ENCODE measurements around the gene UIMC1. TPM values are rescaled to one million over a fixed set of nuclear protein-coding genes. Genes with fewer than 3 reads are reported as not detected.

The UIMC1 gene
- total and polyA plus RNA-seq, 2 donors (not counting 1 experiment from before 2014, with no cell fraction given), result 49.2 to 98.1 TPM

DNA sequence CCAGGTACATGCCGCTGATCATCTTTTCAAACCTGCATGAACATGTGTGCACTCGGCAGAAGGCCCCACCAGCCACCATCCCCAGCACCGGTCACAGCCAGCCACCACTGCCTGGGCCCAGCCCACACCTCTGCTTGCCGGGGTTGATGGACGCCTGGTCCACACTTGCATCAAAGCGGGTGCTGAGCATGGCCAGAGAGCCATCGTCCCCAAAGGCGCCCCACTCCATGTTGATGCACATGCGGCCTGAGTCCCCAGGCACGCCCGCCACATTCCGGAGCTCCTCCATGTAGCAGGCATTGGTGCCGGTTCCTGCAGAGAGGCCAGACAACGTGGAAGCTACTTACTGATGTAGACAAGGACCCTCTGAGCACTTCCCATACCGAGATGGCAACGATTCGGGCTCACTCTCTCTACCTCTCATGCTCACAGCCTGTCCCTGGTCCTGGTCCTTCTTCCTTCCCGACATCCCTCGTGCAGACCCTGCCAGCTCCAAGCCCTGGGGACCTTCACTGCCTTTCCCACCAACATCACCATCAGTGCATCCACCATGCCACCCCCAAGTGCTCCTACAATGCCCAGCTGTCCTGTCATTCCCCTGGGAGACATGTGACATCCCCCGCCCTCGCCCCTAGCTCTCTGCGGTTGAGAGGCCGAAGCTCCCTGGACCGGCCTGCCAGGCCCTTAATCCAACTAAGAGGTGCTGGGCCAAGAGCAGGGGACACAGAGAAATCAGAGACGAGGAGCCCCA is 124.6 kb downstream of the UIMC1 start:
- Histone ChIP-seq H4K20me1 (ENCODE audit: control insufficient read depth, insufficient read depth, low read length, poor library complexity, severe bottlenecking) (no peaks in the 10 kb centered on the region), H2AFZ (ENCODE audit: insufficient read depth, low read depth, low read length, poor library complexity, severe bottlenecking) (no peak overlapping the region), H3K4me1 (ENCODE audit: control insufficient read depth in 2 of 2, insufficient read depth in 2 of 2, low read length in 2 of 2) (no peaks in the 10 kb centered on the region), H3K36me3 (replicated peaks in 1 of 2; ENCODE audit: control extremely low read depth in 1 of 2, control insufficient read depth in 1 of 2, extremely low read depth in 1 of 2, insufficient read depth in 2 of 2, low read length in 1 of 2) (no peaks in the 10 kb centered on the region), H3K27ac (ENCODE audit: low read length in 2 of 2) (no peak overlapping the region), H3K27me3 (replicated peaks in 1 of 4; ENCODE audit: control extremely low read depth in 1 of 4, control insufficient read depth in 3 of 4, insufficient read depth in 4 of 4, low read length in 3 of 4) (peaks cover 0 to 16% (median 0%) of the 10 kb centered on the region in 4 experiments), H3K9ac (ENCODE audit: low read length) (no peak overlapping the region), H3K9me3 (ENCODE audit: control extremely low read depth in 1 of 3, control insufficient read depth in 2 of 3, insufficient read depth in 1 of 3, low read length in 2 of 3) (no peaks in the 10 kb centered on the region), H3K4me3 (ENCODE audit: control extremely low read depth in 1 of 5, extremely low read depth in 1 of 5, insufficient read depth in 1 of 5, low read depth in 2 of 5, low read length in 4 of 5) (no peak overlapping the region), H3K79me2 (ENCODE audit: control insufficient read depth, insufficient read depth, low read length) (no peaks in the 10 kb centered on the region), H3K4me2 (replicated peaks; ENCODE audit: low read depth, low read length, poor library complexity, severe bottlenecking) (no peak overlapping the region)
- WGBS (ENCODE audit: insufficient coverage), result 95% methylated on average over 24 of the region's 25 CpGs
- TF ChIP-seq CTCF (IDR thresholded peaks at IDR 0.05) (no peak), EZH2 (IDR thresholded peaks at IDR 0.05; ENCODE audit: borderline replicate concordance, insufficient read depth, low read depth, low read length, poor library complexity, severe bottlenecking) (no peak)
- Mint-ChIP-seq H3K4me3 (no peak overlapping the region), H3K4me1 (no peaks in the 10 kb centered on the region), H3K27ac (no peak overlapping the region), H3K9me3 (ENCODE audit: insufficient read depth) (no peaks in the 10 kb centered on the region), H3K27me3 (peaks cover 12% of the 10 kb centered on the region)
- POLR2A ChIA-PET, result no interaction called here
- intact Hi-C loops (cut with micrococcal nuclease), result no loop called here
- CTCF ChIA-PET, result no interaction called here
- DNase-seq, result no peak
- no peak for ATAC-seq (ENCODE audit: low read depth)

GRCh38 chr5:176881021-176881749 is 125.4 kb downstream of the UIMC1 start:
- no peak overlapping the region for H3K4me3 Mint-ChIP-seq
- H3K4me1 Mint-ChIP-seq, result no peaks in the 10 kb centered on the region
- no peaks in the 10 kb centered on the region for H3K9me3 Mint-ChIP-seq (ENCODE audit: insufficient read depth)
- Histone ChIP-seq H3K9ac (ENCODE audit: low read length) (no peak overlapping the region), H4K20me1 (ENCODE audit: control insufficient read depth, insufficient read depth, low read length, poor library complexity, severe bottlenecking) (no peaks in the 10 kb centered on the region), H3K27ac (ENCODE audit: low read length in 2 of 2) (no peak overlapping the region), H3K79me2 (ENCODE audit: control insufficient read depth, insufficient read depth, low read length) (no peaks in the 10 kb centered on the region), H2AFZ (ENCODE audit: insufficient read depth, low read depth, low read length, poor library complexity, severe bottlenecking) (no peak overlapping the region), H3K36me3 (replicated peaks in 1 of 2; ENCODE audit: control extremely low read depth in 1 of 2, control insufficient read depth in 1 of 2, extremely low read depth in 1 of 2, insufficient read depth in 2 of 2, low read length in 1 of 2) (no peaks in the 10 kb centered on the region), H3K4me3 (ENCODE audit: control extremely low read depth in 1 of 5, extremely low read depth in 1 of 5, insufficient read depth in 1 of 5, low read depth in 2 of 5, low read length in 4 of 5) (no peak overlapping the region), H3K27me3 (replicated peaks in 1 of 4; ENCODE audit: control extremely low read depth in 1 of 4, control insufficient read depth in 3 of 4, insufficient read depth in 4 of 4, low read length in 3 of 4) (peaks cover 0 to 21% (median 2%) of the 10 kb centered on the region in 4 experiments), H3K9me3 (ENCODE audit: control extremely low read depth in 1 of 3, control insufficient read depth in 2 of 3, insufficient read depth in 1 of 3, low read length in 2 of 3) (no peaks in the 10 kb centered on the region), H3K4me2 (replicated peaks; ENCODE audit: low read depth, low read length, poor library complexity, severe bottlenecking) (no peak overlapping the region), H3K4me1 (ENCODE audit: control insufficient read depth in 2 of 2, insufficient read depth in 2 of 2, low read length in 2 of 2) (no peaks in the 10 kb centered on the region)
- TF ChIP-seq CTCF (IDR thresholded peaks at IDR 0.05) (no peak), EZH2 (IDR thresholded peaks at IDR 0.05; ENCODE audit: borderline replicate concordance, insufficient read depth, low read depth, low read length, poor library complexity, severe bottlenecking) (no peak)
- H3K27ac Mint-ChIP-seq, result no peak overlapping the region
- ATAC-seq (ENCODE audit: low read depth), result no peak
- peaks cover 17% of the 10 kb centered on the region for H3K27me3 Mint-ChIP-seq
- no peak for DNase-seq
- intact Hi-C loops (cut with micrococcal nuclease), result no loop called here
- CTCF ChIA-PET, result no interaction called here
- WGBS (ENCODE audit: insufficient coverage), result 92% methylated on average over 23 of the region's 28 CpGs
- POLR2A ChIA-PET, result no interaction called here

All from B cell (primary cell).